Stimulated activated CD4-positive, alpha-beta T cell treated with anti-CD3 and anti-CD28 coated beads, Interleukin-15, amount 100 ng/mL, for 24 hours (primary cell): ENCODE data around the gene NACC1.

Experiments
- DNase-seq: peaks from one replicate; pipeline ENCODE4 v3.0.0-alpha.2; 2020

The NACC1 gene

DNA sequence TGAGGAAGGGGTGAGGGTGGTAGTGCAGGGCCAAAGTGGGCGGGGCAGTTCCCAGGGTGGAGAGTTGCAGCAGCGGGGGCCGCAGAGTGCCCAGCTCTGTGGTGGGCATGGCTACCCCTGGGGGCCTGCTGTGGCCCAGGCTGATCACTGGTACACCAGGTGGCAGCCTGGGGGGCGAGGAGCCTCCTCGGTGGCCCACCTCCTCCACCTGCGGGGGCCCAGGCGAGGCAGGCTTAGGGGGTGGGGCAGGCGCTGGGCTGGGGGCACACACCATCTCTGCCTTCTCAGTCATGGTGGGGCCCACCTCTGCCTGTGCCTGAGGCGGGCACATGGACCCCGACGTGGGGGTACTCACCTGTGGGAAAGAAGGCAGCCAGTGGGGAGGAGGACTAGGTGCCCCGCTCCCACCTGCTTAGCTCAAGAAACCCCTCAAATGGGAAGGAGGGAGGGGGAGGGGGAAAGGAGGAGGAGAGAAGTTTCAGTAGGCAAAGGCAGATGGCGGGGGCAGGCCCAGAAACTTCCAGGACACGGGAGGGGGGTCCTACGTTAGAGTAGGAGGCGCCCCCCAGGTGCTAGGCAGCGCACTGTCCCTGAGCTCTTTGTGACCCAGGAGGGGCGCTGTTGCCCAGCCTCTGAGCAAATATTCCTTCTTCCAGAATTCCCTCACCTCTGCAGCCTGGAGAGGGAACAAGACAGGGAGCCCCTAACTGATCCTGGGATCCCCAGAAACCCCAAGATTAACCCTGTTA lies 17.0 kb upstream of the NACC1 start:
- DNase-seq = no peak

DNA sequence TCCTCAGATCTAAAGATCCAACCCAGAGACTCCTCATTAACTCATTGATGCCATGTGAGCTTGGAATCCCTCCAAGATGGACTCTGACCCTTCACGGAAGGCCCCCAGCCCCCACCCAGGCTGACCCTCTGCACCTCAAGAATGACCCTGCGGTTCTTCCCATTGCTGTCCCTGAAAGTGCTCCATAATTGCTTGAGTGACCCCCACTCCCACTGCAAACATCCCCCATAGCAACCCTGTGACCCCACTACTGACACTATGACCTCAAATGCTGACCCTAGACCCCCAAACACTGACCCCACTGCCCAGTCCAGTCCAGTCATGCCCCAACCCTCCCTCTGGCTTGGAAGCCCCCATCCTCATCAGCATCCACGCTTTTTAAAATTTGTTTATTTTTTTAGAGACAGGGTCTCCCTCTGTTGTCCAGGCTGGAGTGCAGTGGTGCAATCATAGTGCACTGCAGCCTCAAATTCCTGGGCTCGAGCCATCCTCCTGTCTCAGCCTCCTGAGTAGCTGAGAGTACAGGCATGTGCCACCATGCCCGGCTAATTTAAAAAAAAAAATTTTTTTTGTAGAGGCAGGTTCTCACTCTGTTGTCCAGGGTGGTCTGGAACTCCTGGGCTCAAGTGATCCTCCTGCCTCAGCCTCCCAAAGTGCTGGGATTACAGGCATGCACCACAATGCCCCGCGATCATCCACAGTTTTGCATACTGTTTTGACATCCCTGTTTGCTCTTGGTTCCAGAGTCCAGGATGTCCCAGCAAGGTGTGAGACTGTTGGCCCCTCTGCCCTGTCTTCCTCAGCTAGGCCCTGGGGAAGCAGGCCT lies 16.3 kb upstream of the NACC1 start:
- no peak for DNase-seq

DNA sequence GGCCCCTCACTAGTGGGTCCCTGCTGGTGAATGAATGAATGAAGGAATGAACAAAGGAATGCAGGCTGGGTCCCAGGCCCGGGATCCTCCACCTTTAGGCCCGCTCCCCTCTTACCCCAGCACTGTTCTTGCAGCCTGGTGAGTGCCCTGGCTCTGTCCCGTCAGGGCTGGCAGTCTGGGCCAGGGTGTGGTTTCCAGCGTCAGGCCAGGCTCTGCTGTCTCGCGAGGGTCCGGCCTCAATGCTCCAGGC lies 15.7 kb upstream of the NACC1 start:
- no peak for DNase-seq

DNA sequence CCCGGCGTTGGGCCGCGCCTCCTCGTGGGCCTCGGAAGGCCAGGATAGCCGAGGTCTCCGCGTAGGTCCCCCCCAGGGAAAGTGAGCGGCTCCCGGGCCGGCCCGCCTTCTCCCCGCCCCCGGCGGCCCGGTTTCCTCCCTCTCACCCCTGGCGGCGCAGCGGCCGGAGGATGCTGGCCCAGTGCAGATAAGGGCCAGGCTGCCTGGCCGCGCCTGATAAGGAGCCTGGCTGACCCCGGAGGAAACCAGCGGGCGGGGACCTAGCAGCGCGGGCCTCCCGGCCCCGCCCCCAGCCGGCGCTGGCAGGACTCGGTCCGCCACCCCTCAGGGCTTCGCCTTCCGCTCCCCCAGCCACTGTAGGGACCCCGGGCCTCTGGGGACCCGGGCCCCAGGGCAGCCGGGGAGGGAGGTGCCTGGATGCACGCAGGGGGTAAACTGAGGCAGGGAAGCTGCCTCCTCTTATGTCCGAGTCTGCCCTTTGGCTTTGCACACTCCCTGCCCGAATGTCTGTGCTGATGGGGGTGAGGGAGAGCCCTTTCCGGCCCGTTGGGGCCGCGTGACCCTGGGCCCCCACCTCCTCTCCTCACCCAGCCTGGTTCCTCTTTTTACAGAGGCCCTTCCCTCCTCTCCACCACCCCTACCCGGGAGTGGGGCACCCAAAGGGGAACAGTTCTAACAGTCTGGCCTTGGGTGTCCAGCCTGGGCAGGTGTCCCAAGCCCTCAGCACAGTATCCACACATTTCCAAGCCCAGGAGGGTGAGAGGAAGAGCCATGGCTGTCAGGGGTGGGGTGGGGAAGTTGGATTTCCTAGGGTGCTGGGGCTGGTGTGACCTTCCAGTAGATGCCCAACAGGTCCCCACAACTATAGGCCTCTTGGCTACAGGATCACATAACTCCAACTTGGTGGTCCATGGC lies 15.1 kb upstream of the NACC1 start, which contains the start of gene LYL1:
TSS of gene LYL1 (minus strand) at position 193 of the 915 bp plus-strand sequence. CDS start 1,687 bp downstream, outside the sequence.
- peak; percentile 64 for DNase-seq

DNA sequence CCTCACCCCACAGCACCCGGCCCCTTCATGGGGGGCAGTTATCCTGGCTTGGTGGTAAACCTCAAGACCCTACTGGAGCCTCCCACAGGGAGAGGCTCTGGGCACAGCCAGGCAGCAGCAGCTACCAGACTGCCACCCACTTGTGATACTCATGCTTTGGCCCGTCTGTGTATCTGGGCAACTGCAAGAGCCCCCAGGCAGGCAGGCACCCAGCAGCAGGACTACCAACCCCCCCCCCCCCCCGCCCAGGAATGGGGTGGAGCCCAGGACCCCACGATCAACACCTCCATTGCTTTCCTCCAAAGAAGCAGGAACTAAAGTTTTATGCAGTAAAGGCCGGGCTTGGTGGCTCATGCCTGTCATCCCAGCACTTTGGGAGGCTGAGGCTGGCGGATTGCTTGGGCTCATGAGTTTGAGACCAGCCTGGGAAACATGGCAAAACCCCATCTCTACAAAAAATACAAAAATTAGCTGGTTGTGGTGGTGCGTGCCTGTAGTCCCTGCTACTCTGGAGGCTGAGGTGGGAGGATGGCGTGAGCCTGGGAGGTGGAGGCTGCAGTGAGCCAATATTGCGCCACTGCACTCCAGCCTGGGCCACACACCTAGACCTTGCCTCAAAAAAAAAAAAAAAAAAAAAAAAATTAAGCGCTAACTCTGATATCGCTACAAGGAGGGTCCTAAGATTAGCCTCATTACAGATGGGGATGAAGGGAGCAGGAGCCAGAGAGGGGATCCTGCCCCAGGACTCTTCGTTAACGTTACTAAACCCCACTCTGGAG lies 14.3 kb upstream of the NACC1 start:
- no peak for DNase-seq

DNA sequence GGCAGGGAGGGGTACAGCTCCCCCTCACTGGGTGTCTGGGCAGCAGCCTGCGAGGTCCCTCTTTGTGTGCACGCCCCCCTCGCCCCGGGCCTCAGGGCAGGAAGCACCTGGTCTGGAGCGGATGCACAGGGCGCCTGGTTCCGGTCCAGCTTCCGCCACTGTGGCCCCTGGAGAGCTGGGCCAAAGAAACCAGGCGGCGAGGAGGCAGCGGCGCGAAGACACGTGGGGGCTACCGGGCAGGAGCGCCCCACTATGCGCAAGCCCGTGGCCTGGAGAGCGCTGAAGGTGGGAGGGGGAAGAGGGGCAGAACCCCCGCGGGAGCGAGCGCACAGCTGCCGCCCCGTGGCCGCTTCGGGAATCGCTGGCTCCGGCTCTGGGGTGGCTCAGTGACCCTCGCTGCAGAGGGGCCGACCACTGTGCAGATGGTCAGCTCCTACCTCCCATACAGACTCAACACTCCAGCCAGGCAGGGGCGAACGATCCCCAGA lies 13.7 kb upstream of the NACC1 start:
- peak; percentile 80 for DNase-seq

DNA sequence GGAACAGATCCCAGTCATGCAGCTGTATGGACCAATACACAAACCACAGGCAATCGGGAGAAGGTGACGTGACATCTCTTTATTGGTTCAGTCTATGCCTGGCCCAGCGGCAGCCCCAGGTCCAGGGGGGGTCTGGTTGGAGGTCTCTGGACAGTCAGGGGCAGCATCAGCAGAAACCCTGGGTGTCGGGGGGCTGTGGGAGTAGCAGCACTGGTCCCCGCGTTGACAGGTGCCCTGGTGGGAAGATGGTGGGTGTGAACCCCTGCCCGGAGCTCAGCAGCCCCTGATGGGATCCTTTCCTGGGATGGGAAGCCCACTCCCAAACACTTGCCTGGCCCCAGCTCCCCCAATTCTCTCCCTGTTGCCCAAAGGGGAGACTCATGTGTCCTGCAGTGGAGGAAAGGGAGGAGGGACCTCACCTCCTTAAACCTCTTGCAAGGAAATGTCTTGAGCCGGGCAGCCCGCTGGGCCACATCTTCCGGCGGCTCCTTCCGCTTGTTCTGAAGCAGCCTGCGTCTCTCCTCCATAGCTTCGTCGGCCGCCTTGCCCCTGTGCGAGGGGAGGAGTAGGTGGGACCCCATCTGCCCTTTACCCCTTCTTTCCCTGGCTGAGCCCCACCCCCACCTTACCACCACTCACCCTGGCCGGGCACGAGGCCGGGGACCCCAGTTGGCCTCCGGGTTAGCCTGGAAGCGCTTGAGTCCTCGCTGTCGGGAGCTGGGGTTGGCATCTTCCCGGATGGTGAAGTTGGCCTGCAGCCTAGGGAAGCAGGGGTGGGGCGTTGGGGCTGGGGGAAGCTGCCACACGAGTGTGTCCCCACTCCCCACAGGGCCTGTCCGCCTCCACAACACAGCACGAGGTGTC lies 13.0 kb upstream of the NACC1 start:
- DNase-seq = peak; percentile 44

DNA sequence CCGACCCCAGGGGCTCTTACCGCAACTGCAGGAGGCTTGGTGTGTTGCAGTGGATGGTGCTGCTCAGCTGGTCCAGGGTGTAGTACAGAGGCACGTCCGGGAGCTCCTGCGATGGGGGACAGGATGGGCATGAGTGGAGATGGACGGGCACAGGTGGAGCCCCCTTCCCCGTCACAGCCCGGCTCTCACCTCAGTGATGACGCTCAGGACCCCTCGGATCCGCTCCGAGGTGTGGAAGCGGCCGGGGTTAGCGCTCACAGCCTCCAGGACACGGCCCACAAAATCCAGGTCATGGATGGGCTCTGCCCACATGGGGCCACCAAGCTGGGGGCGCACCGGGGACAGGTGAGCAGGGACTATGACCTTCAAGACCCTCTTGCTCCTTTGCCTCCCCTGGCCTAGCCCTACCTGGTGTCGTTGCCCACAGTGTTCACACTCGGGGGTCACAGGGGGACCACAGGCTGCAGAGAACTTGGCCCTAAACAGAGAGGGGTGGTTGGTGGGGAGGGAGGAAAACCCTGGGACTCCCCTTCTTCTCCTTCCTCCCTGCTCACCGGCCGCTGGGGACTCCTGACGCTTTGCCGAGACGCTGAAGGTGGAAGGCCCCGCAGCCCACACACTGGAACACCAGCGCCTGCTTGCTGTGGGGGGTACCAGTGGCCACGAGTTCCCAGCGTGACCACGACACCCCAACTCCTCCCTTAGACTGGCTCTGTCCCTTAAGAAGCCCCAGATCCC lies 8.5 kb upstream of the NACC1 start:
- no peak for DNase-seq

DNA sequence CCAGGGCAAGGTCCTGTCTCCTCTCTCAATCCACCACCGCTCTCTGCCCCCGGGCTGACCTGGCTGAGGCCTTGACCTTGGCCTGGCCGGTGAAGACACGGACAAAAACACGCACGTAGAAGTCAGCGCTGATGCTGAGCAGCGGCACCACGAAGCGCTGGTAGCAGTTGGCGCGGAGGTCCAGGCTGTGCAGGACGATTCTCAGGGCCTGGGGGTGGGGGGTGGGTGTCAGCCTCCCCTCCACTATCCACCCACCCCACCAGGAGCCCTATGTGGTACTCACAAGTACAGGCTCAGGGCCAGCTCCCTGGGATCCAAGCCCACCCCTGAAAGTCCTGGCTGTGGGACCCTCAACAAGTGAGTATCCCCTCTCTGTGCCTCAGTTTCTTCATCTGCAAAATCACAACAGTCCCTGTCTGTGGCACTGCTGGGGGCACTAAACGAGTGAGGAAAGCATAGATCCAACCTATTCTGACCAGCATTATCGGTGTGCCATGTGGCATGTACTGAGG lies 7.9 kb upstream of the NACC1 start:
- DNase-seq = no peak

DNA sequence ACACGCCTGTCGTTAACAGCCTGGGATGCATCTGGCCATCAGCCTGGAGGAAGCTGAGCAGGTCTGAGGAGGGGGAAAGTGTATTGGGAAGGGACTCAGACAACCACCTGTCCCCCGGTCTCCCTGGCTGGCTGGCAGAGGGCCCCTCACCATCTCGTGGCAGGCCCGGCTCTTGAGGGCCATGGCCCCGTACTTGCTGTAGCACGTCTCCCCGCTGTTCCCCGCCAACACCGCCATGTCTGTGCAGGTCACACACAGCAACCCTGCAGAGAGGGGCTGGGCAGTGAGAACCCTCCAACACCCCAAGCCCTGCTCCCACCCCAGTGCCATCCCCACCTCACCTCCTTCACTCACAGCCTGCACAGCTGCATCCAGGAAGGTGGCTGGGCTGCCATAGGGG lies 5.5 kb upstream of the NACC1 start:
- DNase-seq = no peak

DNA sequence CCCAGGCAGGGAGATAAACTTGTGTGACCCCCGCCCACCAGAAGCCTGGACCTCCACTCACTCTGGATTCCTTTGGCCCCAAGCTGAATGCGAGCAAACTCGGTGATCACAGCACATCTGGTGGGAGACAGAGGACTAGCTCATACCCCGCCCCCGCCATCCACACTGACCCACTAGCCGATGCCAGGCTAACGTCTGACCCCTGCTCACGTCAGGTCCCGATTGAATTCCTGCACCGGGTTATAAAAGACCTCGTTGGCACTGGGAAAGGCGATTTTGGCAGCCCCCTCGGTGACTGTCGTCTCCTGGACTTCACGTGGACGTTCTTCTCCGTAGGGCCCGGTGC lies 2.2 kb upstream of the NACC1 start:
- DNase-seq = no peak

DNA sequence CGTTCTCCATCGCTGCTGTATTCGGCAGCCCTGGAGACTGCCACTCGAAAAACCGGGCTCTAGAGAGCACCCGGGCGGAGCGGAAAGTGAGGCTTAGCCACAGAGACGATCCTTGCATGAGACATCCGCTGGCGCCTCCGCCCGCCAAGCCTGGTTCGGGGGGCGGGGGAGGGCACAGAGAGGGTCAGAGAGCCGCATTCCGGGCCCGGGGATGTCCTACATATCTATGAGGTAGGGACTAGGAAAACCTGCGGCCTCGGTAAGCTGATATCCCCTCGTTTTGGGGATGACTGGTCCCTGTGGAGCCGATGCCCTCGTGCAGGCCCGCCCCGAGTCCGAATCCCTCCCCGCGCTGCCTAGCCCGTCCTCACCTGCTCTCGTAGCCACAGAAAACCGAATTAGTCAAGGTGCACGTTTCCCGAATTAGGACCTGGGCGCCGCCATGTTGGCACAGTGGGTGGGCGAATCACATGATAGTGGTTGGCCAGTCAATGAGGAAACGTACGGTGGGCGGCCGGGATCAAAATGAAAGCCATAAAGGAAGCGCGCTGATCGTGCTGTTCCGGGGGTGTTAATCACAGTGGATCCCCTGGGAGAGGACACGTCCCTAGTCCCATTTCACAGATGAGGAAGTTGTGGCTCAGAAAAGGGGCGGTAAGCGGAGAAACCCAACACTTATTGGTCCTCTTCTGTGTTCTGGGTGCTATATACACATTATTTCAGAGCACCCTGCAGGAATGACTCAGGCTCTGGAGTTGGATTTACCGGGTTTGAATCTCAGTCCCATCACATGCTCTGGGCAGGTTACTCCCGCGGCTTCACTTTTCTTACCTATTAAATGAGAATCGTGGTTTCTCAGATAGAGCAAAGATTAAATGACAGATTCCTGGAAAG lies 1.5 kb upstream of the NACC1 start, which contains the start of gene TRMT1:
TSS of gene TRMT1 (minus strand) at position 459 of the 894 bp plus-strand sequence. CDS start at position 118, 341 bp downstream.
- peak; percentile 97 for DNase-seq

DNA sequence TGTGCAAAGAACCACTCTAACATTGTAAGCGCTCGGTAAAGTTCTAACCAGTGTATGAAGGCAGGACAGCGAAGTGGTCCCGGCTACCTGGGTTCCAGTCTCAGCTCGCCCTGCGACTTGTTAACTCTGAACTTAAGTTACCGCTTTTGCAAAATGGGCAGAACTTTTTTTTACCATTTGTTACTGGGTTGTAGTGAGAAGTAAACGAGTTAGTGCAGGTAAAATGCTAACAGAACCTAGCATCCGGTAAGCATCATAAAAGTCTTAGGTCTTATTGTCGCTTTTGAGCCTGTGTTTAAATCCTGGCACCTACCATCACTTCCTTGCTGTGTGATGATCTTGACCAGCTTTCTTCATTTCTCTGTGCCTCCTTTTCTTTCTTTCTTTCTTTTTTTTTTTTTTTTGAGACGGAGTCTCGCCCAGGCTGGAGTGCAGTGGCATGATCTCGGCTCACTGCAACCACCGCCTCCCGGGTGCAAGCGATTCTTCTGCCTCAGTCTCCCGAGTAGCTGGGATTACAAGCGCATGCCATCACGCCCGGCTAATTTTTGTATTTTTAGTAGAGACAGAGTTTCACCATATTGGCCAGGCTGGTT lies 790 bp upstream of the NACC1 start:
- no peak for DNase-seq

DNA sequence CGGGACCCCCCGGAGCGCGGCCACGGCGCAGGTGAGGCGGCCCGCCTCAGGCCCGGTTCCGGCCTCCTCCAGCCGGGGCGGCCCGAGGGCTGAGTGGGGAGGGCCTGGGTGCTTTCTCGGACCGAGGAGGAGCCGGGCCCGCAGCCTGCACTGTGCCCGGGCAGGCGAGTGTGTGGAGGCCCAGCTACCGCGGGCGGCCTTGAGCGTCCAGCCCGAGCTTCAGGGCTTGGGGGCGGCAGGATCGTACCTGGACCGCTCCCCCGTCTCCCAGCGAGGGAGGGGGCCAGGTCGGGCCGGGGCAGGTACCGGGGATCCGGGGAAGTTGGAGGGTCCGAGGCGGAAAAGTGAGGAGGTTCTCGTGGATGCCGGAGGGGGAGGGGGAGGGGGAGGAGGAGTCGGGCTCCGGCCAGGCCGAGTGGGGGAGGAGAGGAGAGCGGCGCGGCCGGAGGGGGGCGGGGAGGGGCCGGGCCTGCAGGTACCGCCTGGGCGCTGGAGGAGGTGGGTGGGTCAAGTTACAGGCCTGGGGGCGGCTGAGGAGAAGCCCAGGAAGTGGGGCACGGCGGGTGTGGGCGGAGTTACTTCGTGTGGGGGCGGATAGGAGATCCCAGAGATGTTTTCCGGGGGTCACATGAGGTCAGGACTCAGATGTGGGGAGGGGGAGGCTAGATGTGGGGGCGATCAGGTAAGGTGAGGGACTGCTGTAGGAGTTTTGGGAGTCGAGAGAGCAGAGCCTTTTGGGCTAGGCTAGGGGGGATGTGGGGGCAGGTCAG lies 545 bp downstream of the NACC1 start:
- DNase-seq = peak; percentile 72

DNA sequence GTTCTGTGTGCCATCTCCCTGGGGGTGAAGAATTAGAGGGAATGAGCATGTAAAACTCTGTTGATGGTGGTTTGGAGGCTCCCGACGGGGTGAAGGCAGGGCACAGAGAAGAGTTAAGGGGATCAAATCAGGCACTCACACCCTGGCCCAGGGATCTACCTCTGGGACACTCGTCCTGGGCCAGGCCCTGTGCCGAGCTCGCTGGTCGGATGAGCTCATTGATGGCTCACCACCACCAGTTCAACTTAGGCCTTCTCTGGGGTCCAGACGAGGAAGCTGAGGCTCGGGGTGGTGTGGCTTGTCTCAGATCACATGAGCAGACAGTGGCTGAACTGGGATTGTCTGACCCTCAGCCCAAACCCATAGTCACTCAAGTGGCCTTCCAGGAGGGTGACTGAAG lies 1.6 kb downstream of the NACC1 start:
- no peak for DNase-seq

DNA sequence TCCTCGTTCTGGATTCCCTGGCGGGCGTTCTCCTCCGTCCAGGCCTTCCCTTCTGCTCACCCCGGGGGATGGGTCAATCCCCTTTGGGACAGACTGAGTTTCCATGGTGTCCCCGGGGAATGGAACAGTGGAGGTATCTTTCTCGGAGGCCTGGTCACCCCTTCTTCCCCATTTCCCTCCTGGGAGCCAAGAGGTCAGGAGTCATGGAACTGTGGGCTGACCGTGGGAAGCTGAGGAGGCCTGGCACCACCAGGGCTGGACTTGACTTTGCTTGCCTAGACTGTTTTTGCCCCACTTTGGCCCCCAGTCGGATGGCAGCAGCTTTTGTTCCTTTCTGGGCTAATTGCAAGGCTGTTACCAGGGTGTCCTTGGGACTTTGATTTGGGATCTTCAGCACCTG lies 2.0 kb downstream of the NACC1 start:
- DNase-seq = no peak

DNA sequence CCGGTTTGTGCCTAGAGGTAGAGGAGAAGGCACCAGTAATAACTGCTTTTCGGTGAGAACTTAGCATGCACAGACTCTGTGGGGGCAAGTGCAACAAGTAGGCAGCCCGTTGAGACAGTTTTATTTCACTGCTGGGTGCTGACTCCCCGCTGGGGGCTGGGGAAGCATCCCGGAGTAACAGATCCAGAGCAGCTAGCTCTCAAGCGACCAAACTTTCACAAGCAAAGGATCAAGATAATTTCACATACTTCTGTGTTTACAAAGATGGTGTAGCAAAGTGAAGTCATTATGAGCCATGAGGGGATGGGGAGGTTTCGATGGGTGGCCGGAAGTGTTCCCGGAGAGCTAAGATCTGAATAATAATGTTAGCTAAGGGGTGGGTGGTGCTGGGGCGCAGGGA lies 2.8 kb downstream of the NACC1 start:
- DNase-seq = no peak
